HG03139 (cell line): ENCODE data around the gene GOLGA8S.
"Not testable (repeated sequence)": the region's sequence is repeated elsewhere in the genome, so short reads cannot be mapped to it uniquely, and the experiment has no call there.

Source experiments
- ATAC-seq: cut with Tn5 transposase; IDR thresholded peaks from one replicate; pipeline ENCODE4 v1.9.1; 2021; ENCODE audit not compliant: unreplicated experiment

GOLGA8S gene

GRCh38 chr15:23398357-23398756, 43.8 kb downstream of the GOLGA8S start:
- ATAC-seq, result not testable (repeated sequence)

DNA sequence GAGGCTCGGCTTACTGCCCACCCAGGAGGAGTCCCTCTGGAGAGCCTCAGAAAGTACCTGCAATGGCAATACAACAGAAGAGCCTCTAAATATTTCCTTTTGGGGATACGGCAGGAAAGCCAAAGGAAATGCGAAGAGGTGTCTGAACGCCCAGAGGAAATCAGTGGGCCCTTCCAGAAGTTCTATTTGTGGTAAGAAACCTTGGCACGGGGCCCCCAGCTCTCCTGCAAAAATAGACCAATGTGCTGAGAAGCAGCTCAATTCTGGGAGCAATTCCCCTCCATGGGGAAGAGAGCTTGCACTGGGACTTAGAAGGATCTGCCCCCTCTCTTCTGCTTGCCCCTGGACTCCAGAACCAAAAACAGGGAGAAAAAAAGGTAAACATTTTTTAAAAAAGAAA, 44.7 kb downstream of the GOLGA8S start:
- ATAC-seq, result not testable (repeated sequence)

GRCh38 chr15:23401627-23402026, 47.1 kb downstream of the GOLGA8S start:
- ATAC-seq, result no peak

DNA sequence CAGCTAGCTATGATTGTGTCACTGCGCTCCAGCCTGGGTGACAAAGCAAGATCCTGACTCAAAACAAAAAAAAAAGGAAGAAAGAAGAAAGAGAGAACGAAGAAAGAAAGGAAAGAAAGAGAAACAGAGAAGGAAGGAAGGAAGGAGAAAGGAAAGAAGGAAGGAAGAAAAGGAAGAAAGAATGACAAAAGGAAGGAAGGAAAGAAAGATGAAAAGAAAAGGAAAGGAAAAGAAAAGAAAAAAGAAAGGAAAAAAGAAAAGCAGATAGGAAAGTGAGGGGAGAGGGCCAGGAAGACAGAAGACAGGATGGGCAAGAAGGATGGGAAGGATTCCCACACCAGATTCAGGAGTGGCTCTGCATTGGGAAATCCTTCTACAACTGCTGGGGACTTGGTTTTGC, 47.6 kb downstream of the GOLGA8S start:
- ATAC-seq, result no peak

- no peak for ATAC-seq
These were observed 48.0 kb downstream of the GOLGA8S start for GRCh38 chr15:23402544-23402943.

DNA sequence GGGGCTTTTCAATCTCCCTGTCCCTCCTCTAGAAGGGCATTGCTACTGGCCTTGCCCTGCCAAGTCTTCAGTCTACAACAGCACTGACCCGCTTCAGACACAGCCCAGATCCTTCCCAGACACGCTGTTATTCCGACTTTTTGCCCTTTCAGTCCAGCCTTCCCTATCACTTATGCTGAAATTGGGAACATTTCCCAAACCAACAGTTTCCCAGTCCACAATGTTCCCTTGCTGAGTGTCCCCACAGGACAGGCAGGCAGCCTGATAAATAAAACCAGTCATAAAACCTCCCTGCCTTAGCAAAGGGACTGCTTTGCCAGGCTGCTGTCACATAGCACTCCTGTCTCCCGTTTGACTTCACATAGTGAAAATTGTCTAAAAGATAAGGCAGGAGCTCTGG, 49.0 kb downstream of the GOLGA8S start:
- no peak for ATAC-seq

GRCh38 chr15:23411841-23412240, 57.3 kb downstream of the GOLGA8S start:
- ATAC-seq, result no peak

DNA sequence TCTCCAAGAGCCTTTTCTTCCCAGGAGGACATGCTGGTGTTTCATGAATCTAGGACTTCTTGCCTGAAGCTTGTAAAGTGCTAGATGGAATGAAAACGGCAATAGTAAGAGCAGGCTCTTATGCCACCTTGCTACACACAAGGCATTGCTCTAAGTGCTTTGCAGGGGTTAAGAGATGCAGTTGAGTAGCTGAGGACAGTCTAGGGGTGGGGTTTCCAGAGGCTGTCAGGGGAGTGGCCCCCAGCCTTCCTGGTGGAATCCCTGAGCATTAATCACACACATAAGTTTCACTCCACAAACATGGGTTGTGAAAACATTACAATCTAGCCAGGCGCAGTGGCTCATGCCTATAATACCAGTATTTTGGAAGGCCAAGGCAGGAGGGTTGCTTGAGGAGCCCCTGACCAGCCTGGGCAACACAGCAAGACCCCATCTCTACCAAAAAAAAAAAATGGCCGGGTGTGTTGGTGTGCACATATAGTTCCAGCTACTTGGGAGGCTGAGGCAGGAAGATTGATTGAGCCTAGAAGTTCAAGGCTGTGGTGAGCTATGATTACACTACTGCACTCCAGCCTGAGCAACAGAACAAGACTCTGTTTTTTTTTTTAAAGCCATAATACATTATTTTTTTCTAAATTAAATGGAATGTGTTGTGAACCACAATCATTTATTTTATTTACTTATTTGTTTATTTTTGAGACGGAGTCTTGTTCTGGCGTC, 58.5 kb downstream of the GOLGA8S start:
- ATAC-seq, result not testable (repeated sequence)
